Mesenchymal stem cell (in vitro differentiated cells and primary cell): ENCODE results near the gene PCAT6.
"Not testable (repeated sequence)": the region's sequence is repeated elsewhere in the genome, so short reads cannot be mapped to it uniquely, and the experiment has no call there.

Experiments
- DNase-seq: peaks from one replicate; pipeline ENCODE4 v3.0.0-alpha.2; 2013
- H2AFZ ChIP-seq: one replicate; pipeline ENCODE4 v1.6.1; 2013; ENCODE audit warnings: low read depth, mild to moderate bottlenecking, control low read depth, inconsistent platforms, low read length, moderate library complexity
- H2AK5ac ChIP-seq: 2 replicates; pipeline ENCODE4 v1.6.1; 2013; ENCODE audit warnings: low read length, moderate library complexity, mild to moderate bottlenecking, inconsistent platforms; ENCODE audit not compliant: severe bottlenecking
- H2BK120ac ChIP-seq: one replicate; pipeline ENCODE4 v1.6.1; 2013; ENCODE audit warnings: low read depth, mild to moderate bottlenecking, inconsistent platforms, low read length, moderate library complexity
- H2BK12ac ChIP-seq, 2 experiments: one replicate each; pipeline ENCODE4 v1.6.1; 2013; ENCODE audit warnings: inconsistent platforms in 2 of 2, low read length in 2 of 2, mild to moderate bottlenecking in 2 of 2, moderate library complexity in 2 of 2, control low read depth in 1 of 2
- H2BK15ac ChIP-seq: one replicate; pipeline ENCODE4 v1.6.1; 2013; ENCODE audit warnings: mild to moderate bottlenecking, low read depth, inconsistent platforms; ENCODE audit not compliant: poor library complexity, severe bottlenecking
- H2BK5ac ChIP-seq: 2 replicates; pipeline ENCODE4 v1.6.1; 2013; ENCODE audit warnings: low read depth, mild to moderate bottlenecking, low read length, control low read depth, inconsistent platforms; ENCODE audit not compliant: poor library complexity, severe bottlenecking
- H3K14ac ChIP-seq, 2 experiments: one replicate each; pipeline ENCODE4 v1.6.1; 2013; ENCODE audit warnings: inconsistent platforms in 2 of 2, low read length in 2 of 2, control low read depth in 1 of 2, mild to moderate bottlenecking in 1 of 2, moderate library complexity in 1 of 2
- H3K18ac ChIP-seq, 2 experiments: one replicate each; pipeline ENCODE4 v1.6.1; 2013; ENCODE audit warnings: inconsistent platforms in 2 of 2, low read length in 2 of 2, control low read depth in 1 of 2, low read depth in 1 of 2, mild to moderate bottlenecking in 1 of 2
- H3K23ac ChIP-seq, 2 experiments: one replicate each; pipeline ENCODE4 v1.6.1; 2013; ENCODE audit warnings: inconsistent platforms in 2 of 2, low read length in 2 of 2, mild to moderate bottlenecking in 2 of 2, moderate library complexity in 2 of 2, control low read depth in 1 of 2
- H3K27ac ChIP-seq: 2 replicates; pipeline ENCODE4 v1.5.1; 2013; ENCODE audit warnings: mild to moderate bottlenecking, moderate library complexity, low read length, control low read depth, inconsistent platforms; ENCODE audit not compliant: poor library complexity, severe bottlenecking
- H3K27me3 ChIP-seq, 2 experiments: 2 replicates each; pipeline versions ENCODE4 v1.6.1 to v1.7.0; 2013; ENCODE audit warnings: low read length in 2 of 2, mild to moderate bottlenecking in 2 of 2, moderate library complexity in 2 of 2, control low read depth in 1 of 2, inconsistent platforms in 1 of 2; ENCODE audit not compliant: control insufficient read depth in 1 of 2, insufficient read depth in 1 of 2
- H3K36me3 ChIP-seq, 2 experiments: 2 replicates each; pipeline versions ENCODE4 v1.6.1 to v1.7.0; 2013; ENCODE audit warnings: low read length in 2 of 2, control low read depth in 1 of 2, inconsistent platforms in 1 of 2, low read depth in 1 of 2, mild to moderate bottlenecking in 1 of 2; ENCODE audit not compliant: insufficient read depth in 2 of 2, control insufficient read depth in 1 of 2
- H3K4ac ChIP-seq, 2 experiments: one replicate each; pipeline ENCODE4 v1.6.1; 2013; ENCODE audit warnings: inconsistent platforms in 2 of 2, low read length in 2 of 2, mild to moderate bottlenecking in 2 of 2, moderate library complexity in 2 of 2, control low read depth in 1 of 2, low read depth in 1 of 2
- H3K4me1 ChIP-seq: 2 replicates; pipeline ENCODE4 v1.6.1; 2013; ENCODE audit warnings: low read depth, low read length, control low read depth; ENCODE audit not compliant: control insufficient read depth, insufficient read depth
- H3K4me2 ChIP-seq: 2 replicates; pipeline ENCODE4 v1.6.1; 2013; ENCODE audit warnings: low read length, mild to moderate bottlenecking, inconsistent platforms; ENCODE audit not compliant: poor library complexity, severe bottlenecking
- H3K4me3 ChIP-seq, 2 experiments: 2 replicates each; pipeline versions ENCODE4 v1.5.1 to v1.7.0; 2013; ENCODE audit warnings: low read length in 2 of 2, mild to moderate bottlenecking in 2 of 2, control low read depth in 1 of 2, low read depth in 1 of 2; ENCODE audit not compliant: insufficient read depth in 1 of 2
- H3K79me1 ChIP-seq: replicated peaks from 2 replicates; pipeline ENCODE4 v1.6.1; 2013; ENCODE audit warnings: mild to moderate bottlenecking, control low read depth, low read length, inconsistent platforms; ENCODE audit not compliant: poor library complexity, severe bottlenecking
- H3K9ac ChIP-seq: 2 replicates; pipeline ENCODE4 v1.7.0; 2013; ENCODE audit warnings: mild to moderate bottlenecking, low read length, moderate library complexity
- H3K9me3 ChIP-seq: 2 replicates; pipeline ENCODE4 v1.7.0; 2013; ENCODE audit warnings: mild to moderate bottlenecking, low read length; ENCODE audit not compliant: control insufficient read depth
- H4K8ac ChIP-seq: one replicate; pipeline ENCODE4 v1.6.1; 2013; ENCODE audit warnings: inconsistent platforms, mild to moderate bottlenecking, low read length, moderate library complexity
- H4K91ac ChIP-seq: one replicate; pipeline ENCODE4 v1.6.1; 2013; ENCODE audit warnings: mild to moderate bottlenecking, low read length, inconsistent platforms
- WGBS: methylation state at CpG from one replicate; pipeline ENCODE4 v1.1.7; 2013; ENCODE audit warnings: mixed read lengths; 5-methylcytosine and 5-hydroxymethylcytosine counted together

PCAT6 gene

GRCh38 chr1:202825748-202826147 is 15.0 kb downstream of the PCAT6 start:
- Histone ChIP-seq H2BK5ac (no peak overlapping the region), H3K27me3 (peaks cover 26 to 47% of the 10 kb centered on the region in 2 experiments), H3K36me3 (no peaks in the 10 kb centered on the region), H2BK120ac (no peak overlapping the region), H3K27ac (no peak overlapping the region), H2BK12ac (no peak overlapping the region), H3K4ac (no peak overlapping the region), H3K23ac (no peak overlapping the region), H4K91ac (peak overlapping the region; percentile 50), H2AFZ (no peak overlapping the region), H3K79me1 (no peaks in the 10 kb centered on the region), H3K9ac (no peak overlapping the region), H2AK5ac (no peak overlapping the region), H3K18ac (no peak overlapping the region), H3K14ac (no peak overlapping the region), H3K4me2 (no peak overlapping the region), H3K4me3 (no peak overlapping the region), H3K9me3 (no peaks in the 10 kb centered on the region), H3K4me1 (peaks cover 10% of the 10 kb centered on the region), H4K8ac (no peak overlapping the region), H2BK15ac (no peak overlapping the region)
- 89% methylated on average over 7 of the region's 7 CpGs for WGBS
- DNase-seq, result no peak

GRCh38 chr1:202829223-202829622 is 18.5 kb downstream of the PCAT6 start:
- H3K79me1 ChIP-seq, H3K27ac ChIP-seq, H3K14ac ChIP-seq, H2BK15ac ChIP-seq, H3K9me3 ChIP-seq, H3K36me3 ChIP-seq, H2BK120ac ChIP-seq, H2BK12ac ChIP-seq, H2AFZ ChIP-seq, H3K4ac ChIP-seq, H3K23ac ChIP-seq, H2BK5ac ChIP-seq, DNase-seq, H3K9ac ChIP-seq, H3K18ac ChIP-seq, H3K4me3 ChIP-seq, H3K4me2 ChIP-seq, H4K8ac ChIP-seq, H3K4me1 ChIP-seq, H2AK5ac ChIP-seq, H4K91ac ChIP-seq: not testable (repeated sequence)
- peaks cover 22 to 43% of the 10 kb centered on the region in 2 experiments for H3K27me3 ChIP-seq
- 92% methylated on average over 8 of the region's 9 CpGs for WGBS

GRCh38 chr1:202831906-202832305 is 21.2 kb downstream of the PCAT6 start:
- no peak overlapping the region for H3K4ac ChIP-seq
- no peaks in the 10 kb centered on the region for H3K79me1 ChIP-seq
- H3K4me2 ChIP-seq, result no peak overlapping the region
- no peak overlapping the region for H2AFZ ChIP-seq
- no peak overlapping the region for H4K8ac ChIP-seq
- no peaks in the 10 kb centered on the region for H3K9me3 ChIP-seq
- H3K27ac ChIP-seq, result no peak overlapping the region
- no peak overlapping the region for H4K91ac ChIP-seq
- H3K4me3 ChIP-seq, result no peak overlapping the region
- H3K27me3 ChIP-seq, result peaks cover 22 to 41% of the 10 kb centered on the region in 2 experiments
- H3K36me3 ChIP-seq, result no peaks in the 10 kb centered on the region
- no peak overlapping the region for H3K14ac ChIP-seq
- H2AK5ac ChIP-seq, result no peak overlapping the region
- no peak overlapping the region for H2BK12ac ChIP-seq
- no peak overlapping the region for H3K23ac ChIP-seq
- WGBS, result 88% methylated on average over 2 of the region's 3 CpGs
- no peak overlapping the region for H2BK120ac ChIP-seq
- H2BK5ac ChIP-seq, result no peak overlapping the region
- no peak overlapping the region for H2BK15ac ChIP-seq
- H3K4me1 ChIP-seq, result peaks cover 2% of the 10 kb centered on the region
- H3K18ac ChIP-seq, result no peak overlapping the region
- H3K9ac ChIP-seq, result no peak overlapping the region
- no peak for DNase-seq

GRCh38 chr1:202834771-202835547 is 24.2 kb downstream of the PCAT6 start:
- no peaks in the 10 kb centered on the region for H3K79me1 ChIP-seq
- H3K4me3 ChIP-seq, result no peak overlapping the region
- no peak for DNase-seq
- H3K18ac ChIP-seq, result no peak overlapping the region
- H3K9me3 ChIP-seq, result no peaks in the 10 kb centered on the region
- no peaks in the 10 kb centered on the region for H3K4me1 ChIP-seq
- H3K23ac ChIP-seq, result no peak overlapping the region
- H3K4me2 ChIP-seq, result no peak overlapping the region
- H3K36me3 ChIP-seq, result no peaks in the 10 kb centered on the region
- no peak overlapping the region for H2AK5ac ChIP-seq
- H2BK12ac ChIP-seq, result no peak overlapping the region
- no peak overlapping the region for H3K14ac ChIP-seq
- H3K4ac ChIP-seq, result no peak overlapping the region
- H3K27ac ChIP-seq, result no peak overlapping the region
- H3K9ac ChIP-seq, result no peak overlapping the region
- H2BK120ac ChIP-seq, result no peak overlapping the region
- H4K8ac ChIP-seq, result no peak overlapping the region
- H3K27me3 ChIP-seq, result peaks cover 28 to 44% of the 10 kb centered on the region in 2 experiments
- no peak overlapping the region for H2AFZ ChIP-seq
- H2BK15ac ChIP-seq, result no peak overlapping the region
- H2BK5ac ChIP-seq, result no peak overlapping the region
- WGBS, result 88% methylated on average over 10 of the region's 10 CpGs
- H4K91ac ChIP-seq, result no peak overlapping the region
